HG03432 (cell line): ENCODE results near the gene SREK1IP1.

Source experiments
- ATAC-seq: cut with Tn5 transposase; IDR thresholded peaks from one replicate; pipeline ENCODE4 v1.9.1; 2021; ENCODE audit warnings: mild to moderate bottlenecking, moderate library complexity; ENCODE audit not compliant: unreplicated experiment

Gene SREK1IP1

DNA sequence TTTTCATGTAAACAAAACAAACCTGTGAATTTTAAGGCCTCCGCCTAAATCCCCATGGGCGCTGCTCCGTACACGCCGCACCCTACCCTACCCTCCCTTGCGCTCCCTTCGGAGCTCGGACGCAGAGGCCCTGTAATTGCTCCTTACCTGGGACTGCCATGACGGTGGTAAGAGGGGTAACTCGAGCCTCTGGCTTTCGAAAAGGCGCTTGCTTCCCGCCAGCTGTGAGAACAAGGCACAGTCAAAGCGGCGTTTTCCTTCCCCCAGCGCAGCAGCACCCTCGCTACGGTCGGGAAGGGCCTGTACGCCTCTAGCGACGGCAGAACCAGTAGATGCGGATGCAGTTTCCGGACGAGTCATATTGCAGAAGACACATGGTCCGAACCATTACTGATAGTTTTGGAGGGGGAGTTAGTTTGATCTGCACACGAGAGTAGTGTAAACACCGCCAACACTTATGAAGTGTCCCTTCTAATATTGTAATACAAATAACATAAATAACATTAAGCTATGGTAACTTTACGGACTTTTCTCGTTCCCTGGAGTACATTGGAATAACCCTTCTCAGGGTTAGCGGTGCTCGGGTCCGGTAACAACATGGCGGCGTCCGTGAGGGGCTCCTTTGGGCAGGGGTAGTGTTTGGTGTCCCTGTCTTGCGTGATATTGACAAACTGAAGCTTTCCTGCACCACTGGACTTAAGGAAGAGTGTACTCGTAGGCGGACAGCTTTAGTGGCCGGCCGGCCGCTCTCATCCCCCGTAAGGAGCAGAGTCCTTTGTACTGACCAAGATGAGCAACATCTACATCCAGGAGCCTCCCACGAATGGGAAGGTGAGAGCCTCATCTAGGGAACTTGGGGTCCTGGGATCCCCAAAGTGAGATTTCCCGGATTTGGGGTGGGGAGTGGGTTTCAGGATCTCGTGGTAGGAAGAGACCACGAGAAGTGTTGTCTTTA is at the start of gene SREK1IP1, which contains the start of gene CWC27:
Gene SREK1IP1, minus strand, starts transcription at position 334 of the 955 bp plus-strand sequence. Its CDS starts 174 bp downstream, at position 160.
Gene CWC27, plus strand, starts transcription at position 573 of the 955 bp plus-strand sequence. Its CDS starts 217 bp downstream, at position 790.
- peak; percentile 98 for ATAC-seq

DNA sequence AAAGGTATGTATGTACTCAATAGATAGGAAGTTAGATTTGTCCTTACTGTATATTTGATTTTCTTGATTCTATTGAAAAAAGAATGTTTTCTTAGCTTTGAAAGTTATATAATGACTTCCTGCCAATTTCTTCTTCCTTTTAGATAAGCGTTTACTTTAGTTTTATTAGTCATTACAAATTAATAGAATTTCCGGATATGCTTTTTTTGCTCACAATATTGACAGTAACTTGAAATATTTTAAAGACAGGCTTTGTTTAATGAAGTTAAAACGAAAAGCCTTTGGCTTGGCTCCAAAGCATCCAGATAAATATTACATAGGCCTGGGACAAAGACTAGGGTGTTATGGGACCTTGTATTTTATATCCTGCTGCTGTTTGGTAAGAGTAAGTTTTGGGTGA is 49.8 kb upstream of the SREK1IP1 start:
- no peak for ATAC-seq

DNA sequence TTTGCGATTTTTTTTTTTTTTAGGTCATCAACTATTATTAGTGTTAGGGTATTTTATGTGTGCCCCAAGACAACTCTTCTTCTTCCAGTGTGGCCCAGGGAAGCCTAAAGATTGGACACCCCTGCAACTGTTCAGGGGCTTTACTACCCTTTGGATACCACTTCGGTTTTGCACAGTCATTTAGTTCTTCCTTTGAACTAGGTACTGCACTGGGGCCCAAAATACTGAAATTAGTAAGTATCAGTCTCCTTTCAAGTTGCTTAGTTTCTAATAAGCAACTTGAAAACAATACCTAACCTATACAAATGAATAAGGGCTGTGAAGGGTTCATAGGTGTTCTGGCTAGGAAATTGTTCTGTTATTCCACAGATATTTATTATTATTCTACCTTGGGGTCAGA is 45.6 kb upstream of the SREK1IP1 start:
- peak; percentile 97 for ATAC-seq

DNA sequence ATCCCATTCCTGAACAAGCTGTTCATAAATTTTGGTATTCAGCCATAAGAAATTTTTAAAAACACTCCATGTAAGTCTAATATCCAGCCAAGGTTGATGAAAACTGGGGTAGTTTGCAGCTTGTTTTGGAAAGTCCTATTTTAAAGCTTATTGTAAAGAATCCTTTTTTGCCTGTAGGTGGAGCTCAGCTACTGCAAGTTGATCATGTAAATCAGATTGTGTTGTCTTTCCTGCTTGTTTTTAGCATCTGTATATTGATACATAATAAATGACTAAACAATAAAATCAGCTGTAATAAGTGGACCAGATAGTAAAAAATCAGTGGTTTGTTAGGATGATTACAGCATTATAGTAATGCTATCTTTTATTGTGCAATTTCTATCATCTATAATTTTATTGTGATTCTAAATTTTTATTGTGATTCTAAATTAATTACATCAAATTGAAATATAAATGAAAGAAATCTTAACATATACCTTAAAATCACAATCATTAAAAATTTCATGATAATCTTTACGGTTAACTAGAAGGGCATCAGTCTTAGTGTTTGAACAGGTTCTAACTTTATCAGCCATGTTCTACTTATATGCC is 42.7 kb upstream of the SREK1IP1 start:
- peak; percentile 53 for ATAC-seq

DNA sequence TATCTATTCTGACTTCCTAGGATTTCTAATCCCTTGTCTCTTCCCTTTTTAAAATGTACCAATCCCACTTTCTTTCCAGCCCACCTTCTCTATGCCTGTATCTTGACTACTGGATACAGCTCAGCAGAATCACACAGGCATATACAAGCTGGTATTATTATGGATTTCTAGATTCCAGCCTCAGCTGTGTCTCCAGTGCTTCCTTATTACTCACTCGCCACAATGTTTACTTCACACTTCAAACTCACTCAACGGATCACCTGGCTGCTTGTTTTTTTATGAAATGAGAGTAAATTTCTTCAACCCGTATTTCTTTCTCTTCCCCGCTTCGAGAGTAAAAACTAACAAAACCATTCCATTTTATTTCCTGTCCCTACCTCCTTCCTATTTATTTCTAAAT is 39.0 kb upstream of the SREK1IP1 start:
- ATAC-seq, result no peak

DNA sequence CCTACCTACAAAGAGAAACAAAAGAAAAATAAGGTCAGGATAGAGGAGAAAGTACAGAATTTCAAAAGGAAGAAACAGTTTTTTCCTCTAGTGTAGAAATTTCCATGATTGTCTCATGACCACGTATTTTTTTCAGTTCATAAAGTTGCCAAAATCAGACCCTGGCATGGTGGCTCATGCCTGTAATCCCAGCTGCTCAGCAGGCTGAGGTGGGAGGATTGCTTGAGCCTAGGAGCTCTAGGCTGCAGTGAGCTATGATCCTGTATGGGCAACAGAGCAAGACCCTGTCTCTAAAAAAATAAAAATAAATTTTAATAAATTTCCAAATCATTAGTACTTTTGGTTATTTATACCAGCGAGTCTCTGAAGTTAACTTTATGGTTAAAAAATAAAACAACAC is 38.0 kb upstream of the SREK1IP1 start:
- ATAC-seq, result no peak

DNA sequence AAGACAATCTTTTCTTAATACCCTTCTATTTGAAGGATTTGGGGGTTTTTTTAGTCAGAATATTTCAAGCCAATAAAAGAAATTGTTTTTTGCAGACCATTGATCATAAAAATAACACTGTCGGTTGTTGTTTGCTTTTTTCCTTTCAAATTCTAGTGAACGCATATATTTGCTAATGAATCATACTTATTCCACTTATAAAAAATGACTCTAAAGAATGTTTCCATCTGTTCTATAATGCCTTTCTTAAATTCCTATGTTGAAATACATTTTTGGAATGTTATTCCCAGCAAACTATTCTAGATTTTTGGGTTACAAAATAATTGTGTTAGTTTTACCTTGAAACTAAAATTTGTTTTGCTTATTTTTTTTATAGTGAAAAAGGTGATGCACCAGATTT is 32.4 kb upstream of the SREK1IP1 start:
- no peak for ATAC-seq

DNA sequence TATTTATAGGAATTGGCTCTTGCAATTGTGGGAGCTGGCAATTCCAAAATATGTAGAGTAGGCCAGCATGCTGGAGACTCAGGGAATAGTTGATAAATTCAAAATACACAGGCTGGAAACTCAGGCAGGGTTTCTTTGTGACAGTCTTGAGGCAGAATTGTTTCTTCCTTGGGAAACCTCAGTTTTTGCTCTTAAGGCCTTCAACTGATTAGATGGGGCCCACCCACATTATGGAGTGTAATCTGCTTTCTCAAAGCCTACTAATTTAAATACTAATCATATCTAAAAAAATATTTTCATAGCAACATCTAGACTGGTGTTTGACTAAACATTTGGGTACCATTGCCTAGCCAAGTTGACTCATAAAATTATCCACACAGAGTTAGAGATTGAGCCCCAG is 27.8 kb upstream of the SREK1IP1 start:
- no peak for ATAC-seq

DNA sequence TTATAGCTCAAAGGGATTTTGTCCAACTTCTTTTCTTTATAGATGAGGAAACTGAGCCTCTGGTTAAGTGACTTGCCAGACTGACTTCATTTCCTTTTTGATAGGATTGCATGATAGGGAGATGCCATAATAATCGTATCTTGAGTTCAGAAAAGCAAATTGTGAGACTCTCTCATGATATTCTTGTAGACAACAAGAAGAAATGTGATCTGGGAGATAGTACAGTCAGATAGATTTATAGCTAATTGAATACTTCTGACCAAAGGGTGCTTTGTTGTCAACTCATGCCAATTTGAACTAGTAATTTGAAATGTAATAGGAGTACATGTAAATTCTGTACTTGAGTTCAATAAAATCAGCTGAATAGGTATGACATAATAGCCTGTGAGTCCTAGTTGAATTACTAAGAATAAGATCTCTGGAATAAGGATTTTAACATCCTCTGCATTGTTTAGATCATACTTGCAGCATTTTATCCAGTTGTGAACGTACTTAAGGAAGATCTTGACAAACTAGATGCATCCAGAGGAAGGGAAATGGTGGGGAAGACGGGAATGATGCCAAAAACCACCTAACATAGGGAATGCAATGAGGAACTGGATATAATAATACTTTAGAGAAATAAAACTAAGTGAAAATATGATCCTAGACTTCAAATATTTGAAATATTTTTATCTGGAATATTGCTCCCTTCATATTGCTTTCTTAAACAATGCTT is 25.7 kb upstream of the SREK1IP1 start:
- ATAC-seq, result no peak

DNA sequence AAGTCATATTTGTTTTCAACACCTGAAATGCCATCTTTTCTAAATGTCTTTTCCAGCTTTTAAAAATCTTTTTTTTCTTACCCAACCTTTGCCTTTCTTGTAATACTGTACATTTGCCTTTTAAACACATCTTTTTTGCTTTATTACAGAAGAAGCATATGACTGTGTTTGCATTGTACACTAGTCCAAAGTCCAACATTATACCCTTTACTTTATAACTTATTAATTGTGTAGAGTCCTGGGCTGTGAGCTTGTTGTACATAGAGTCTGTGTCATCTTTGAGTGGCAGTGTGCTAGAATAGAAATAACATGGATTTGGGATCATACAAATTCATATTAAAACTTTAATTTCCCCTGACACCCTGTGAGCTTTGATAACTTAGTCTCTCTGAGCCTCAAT is 24.0 kb upstream of the SREK1IP1 start:
- no peak for ATAC-seq

DNA sequence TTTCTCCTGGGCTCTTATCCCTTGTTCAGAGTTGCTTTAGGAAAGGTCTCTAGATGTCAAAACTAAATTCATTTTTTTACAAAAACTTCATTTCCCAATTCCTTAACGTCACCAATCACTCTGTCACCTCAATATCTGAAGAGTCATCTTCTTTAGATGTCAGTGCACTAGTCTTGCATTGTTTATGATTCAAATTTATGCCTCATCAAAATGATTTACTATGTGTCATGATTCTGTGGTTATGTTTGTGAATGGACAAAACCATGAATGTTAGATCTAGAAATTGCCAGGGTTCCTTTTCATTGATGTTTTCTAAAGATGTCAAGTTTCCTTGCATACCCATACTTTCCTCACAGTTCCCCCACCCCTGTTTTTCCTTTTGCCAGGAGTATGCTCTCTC is 21.7 kb upstream of the SREK1IP1 start:
- no peak for ATAC-seq

DNA sequence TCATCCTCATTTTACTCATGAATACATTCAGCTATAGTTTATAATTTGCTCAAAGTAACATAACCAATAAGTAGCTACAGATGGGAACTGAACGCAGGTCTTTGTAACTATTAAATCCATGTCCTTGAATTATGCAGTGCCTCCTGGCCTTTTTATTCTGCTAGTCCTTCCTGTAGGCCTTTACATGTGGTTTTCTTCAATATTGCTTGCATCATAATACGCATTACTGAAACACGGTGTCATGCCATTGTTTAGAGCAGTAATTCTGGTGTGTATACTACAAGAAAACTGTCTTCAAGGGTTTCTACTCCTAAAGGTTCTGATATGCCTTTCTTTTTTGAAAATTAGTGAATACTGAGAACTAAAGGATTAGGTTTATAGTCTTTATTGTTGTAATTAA is 21.0 kb upstream of the SREK1IP1 start:
- no peak for ATAC-seq

DNA sequence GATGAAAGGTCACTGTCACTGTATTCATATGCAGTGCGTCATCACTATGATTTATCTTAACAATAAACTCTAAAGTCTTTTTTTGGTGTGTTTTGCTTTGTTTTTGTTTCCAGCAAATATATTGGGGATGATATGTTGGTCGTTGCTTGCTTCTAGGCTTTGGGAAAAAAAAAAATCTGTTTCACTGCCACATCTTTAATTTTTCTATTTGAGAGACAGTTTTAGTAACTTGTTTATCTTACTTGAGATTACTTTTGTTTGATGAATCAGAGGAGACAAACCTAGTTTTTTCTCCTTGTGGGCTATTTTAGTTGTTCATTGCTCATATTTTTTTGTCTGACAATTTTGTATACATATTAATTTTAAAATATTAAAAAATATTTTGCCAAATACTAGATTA is 19.7 kb upstream of the SREK1IP1 start:
- ATAC-seq, result no peak

DNA sequence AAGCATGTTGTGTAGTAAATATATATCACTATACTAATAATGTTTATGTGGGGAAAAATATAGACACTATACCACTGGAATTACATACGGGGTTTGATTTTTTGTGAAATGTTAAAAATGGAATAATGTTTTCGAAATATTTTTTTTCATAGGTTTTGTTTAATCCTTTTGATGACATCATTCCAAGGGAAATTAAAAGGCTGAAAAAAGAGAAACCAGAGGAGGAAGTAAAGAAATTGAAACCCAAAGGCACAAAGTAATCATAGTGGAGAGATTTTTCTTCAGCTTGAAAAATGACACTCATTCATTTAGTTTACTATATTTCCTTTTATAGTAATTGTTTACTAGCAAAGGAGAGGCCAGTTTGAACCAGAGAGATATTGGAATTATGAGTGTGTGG is 17.9 kb upstream of the SREK1IP1 start:
- no peak for ATAC-seq

DNA sequence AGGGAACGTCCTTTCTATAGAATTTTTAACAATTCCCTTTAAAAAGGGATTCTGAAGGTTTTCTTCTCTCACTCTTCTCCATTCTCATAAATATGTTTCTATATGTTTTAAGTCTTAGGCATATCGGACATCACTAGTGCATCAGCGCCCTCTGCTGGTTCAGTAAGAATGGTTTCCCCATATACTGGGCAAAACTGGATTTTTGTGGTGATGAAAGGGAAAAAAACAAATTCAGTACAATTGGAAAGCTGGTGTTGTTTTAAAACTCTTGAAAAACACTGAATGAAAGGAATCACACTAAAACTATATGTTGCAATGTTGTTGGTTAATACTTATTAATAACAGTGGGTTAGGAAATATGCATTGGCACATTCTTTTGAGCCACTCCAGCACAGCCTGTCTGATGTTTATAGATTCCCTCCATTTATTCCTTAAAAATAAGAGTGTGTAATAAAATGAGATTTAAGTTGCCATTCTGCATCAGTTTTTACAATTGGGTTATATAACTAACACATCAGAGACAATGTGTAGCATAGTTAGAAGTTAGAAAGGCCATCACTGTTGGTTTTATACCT is 16.0 kb upstream of the SREK1IP1 start:
- ATAC-seq, result peak; percentile 87

DNA sequence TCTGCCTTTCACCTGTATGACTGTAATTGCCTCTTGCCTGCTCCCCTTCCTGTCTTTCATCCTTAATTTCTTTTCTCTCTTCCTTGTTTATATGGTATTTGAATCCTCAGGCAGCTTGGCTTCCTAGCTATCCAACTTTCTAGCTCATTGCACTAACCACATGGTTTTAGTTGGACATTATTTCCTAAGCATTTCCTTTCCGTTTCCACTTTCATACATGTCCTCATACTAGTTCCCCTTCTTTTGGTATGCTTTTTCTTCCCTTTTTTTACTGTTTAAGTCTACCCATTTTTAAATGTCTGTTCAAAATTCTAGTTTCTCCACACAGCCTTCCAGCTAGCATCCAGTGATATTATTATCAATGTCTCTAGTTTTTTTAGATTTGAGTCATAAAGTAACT is 6.8 kb upstream of the SREK1IP1 start:
- no peak for ATAC-seq

DNA sequence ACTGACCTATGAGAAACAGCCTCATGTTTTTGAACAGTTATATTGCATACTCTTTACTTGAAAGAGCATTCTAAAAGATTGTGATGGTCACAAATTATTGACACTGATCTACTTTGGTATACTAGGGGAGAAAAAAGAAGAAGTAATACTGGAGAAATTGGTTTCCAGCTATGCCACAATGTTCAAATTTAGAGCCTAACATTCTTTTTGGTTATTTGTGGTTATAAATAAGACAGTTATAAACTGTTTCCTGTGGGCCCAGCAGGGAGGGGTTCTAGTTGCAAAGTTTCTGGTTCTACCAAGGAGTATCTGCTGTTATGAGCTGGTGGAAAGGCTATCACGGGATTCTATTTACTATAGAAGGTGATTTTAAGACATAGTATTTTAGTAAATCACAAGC is 5.0 kb upstream of the SREK1IP1 start:
- ATAC-seq, result peak; percentile 60

DNA sequence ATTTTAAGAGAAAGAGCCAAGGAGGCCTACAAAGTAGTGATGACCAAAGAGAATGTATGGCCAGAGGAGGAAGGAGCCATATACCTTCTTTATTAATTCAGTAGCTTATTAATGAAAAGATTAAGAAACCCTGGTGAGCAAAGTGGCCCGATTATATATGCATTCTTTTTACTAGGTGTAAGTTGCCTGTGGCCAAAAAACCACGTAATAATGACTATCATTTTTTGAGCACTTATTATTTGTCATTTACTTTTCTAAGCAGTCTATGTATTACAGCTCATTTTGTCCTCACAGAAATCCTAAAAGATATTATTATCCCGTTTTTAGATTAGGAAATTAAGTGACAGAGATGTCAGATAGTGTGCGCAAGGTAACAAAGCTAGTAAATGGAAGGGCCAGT is 3.2 kb upstream of the SREK1IP1 start:
- ATAC-seq, result no peak

DNA sequence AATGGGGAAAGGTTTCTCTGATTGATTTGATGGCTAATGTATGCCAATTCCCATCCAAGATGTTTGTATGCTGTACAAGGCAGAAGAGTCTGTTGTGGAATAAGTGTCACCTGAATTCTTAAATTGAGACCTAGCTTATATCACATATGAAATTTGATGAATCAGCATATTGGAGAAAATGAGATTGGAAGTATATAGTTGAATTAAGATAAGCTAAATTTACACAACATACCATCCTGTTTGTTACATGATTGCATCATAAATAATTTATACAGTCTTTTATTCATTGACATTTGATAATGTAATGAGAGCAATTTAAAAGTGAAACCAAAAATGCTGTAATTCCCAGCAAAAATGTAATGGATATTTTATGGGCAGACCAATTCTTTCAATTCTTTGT is 1.4 kb upstream of the SREK1IP1 start:
- ATAC-seq, result no peak

DNA sequence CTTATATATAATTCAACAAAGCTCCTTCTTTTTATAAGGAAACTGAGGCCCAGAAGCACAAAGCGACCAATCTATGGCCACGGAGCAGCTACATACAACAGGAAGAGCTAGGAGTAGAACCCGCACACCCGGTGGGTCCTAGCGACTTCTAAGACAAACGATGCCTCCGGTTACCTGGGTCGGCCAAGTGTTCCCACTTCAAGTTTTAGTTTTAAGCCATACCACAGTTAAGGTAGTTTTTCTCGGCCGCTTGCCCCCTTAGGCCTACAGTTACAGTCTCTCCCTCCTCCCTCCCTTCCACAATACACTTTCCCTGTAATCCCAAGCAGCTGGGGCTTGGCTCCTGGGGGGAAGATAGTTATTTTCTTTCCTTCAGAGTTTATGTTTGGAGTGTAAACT is 533 bp downstream of the SREK1IP1 start:
- ATAC-seq, result peak; percentile 16

DNA sequence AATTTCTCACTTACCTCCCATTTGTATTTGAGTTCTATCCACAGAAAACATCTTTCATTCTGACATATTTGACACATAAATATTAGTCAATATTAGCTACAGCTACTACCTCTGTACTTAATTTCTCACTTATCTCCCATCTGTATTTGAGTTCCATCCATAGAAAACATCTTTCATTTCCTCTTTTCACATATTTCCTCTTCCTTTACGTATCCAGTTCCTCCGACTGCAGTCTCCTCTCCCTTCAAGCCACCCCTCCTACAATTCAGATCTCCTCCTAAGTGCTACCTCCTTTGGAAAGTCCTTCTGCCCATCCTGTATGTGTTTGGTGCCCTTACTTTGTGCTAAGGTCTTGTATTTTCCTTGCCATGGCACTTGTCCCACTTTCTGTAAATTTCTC is 1.6 kb downstream of the SREK1IP1 start:
- no peak for ATAC-seq
